ENCODE results near the gene PSMA4. TPM values are rescaled to one million over a fixed set of nuclear protein-coding genes. Genes with fewer than 3 reads are reported as not detected.

PSMA4 gene
- total RNA-seq, 1 experiment from 2014 or later, result 488 TPM

Other genes with a start within 250 kb of the PSMA4 start
- 103 and 171 TPM in 2 replicates for gene SKIC8, start 240.8 kb upstream of the PSMA4 start, total RNA-seq (2014; rRNA removed; shearing (Covaris generic))
- not detected in 2 replicates for gene CRABP1, start 200.1 kb upstream of the PSMA4 start, total RNA-seq (2014; rRNA removed; shearing (Covaris generic))
- gene IREB2, start 102.2 kb upstream of the PSMA4 start, total RNA-seq (2014; rRNA removed; shearing (Covaris generic)), result 16.3 and 23.8 TPM in 2 replicates
- 4.1 and 9.4 TPM in 2 replicates for gene HYKK, start 32.9 kb upstream of the PSMA4 start, total RNA-seq (2014; rRNA removed; shearing (Covaris generic))
- gene CHRNA5, start 25.1 kb downstream of the PSMA4 start, total RNA-seq (2014; rRNA removed; shearing (Covaris generic)), result 4.1 and 4.6 TPM in 2 replicates
- not detected in 2 replicates for gene CHRNA3, start 80.6 kb downstream of the PSMA4 start, total RNA-seq (2014; rRNA removed; shearing (Covaris generic))
- gene CHRNB4, start 100.8 kb downstream of the PSMA4 start, total RNA-seq (2014; rRNA removed; shearing (Covaris generic)), result not detected in 2 replicates